Measurements from ENCODE around the gene EMC7.

GRCh38 chr15:34106423-34106822 lies 4.8 kb upstream of the EMC7 start:
- TF ChIP-seq CTCF (IDR thresholded peaks at IDR 0.05) (no peak), POLR2A (IDR thresholded peaks at IDR 0.05) (no peak)
